ENCODE data around the gene COX19. TPM values are rescaled to one million over a fixed set of nuclear protein-coding genes. Genes with fewer than 3 reads are reported as not detected.

The COX19 gene
- total and polyA plus RNA-seq, 2 of the 13 experiments (the other 11 are each of a cell fraction or from before 2014, with no cell fraction given), result 11.5 to 21.7 TPM

- TF ChIP-seq ZHX2 (IDR thresholded peaks at IDR 0.05; ENCODE audit: low read depth) (no peak), ZHX2 (CRISPR knock-in tag; IDR thresholded peaks at IDR 0.05; ENCODE audit: borderline replicate concordance) (no peak), ZNF691 (CRISPR knock-in tag; IDR thresholded peaks at IDR 0.05; ENCODE audit: borderline replicate concordance, low read depth) (no peak), HMGXB3 (CRISPR knock-in tag; IDR thresholded peaks at IDR 0.05; ENCODE audit: borderline replicate concordance) (no peak), IKZF4 (CRISPR knock-in tag; IDR thresholded peaks at IDR 0.05; ENCODE audit: borderline replicate concordance, low read depth, not compliant biosample characterization) (no peak), KDM1A (CRISPR knock-in tag; IDR thresholded peaks at IDR 0.05) (no peak), ZNF773 (CRISPR knock-in tag; IDR thresholded peaks at IDR 0.05; ENCODE audit: borderline replicate concordance) (no peak), ZNF121 (CRISPR knock-in tag; IDR thresholded peaks at IDR 0.05) (no peak), TAF15 (IDR thresholded peaks at IDR 0.05; ENCODE audit: low read depth, low read length, poor library complexity, severe bottlenecking) (no peak), FOXP1 (IDR thresholded peaks at IDR 0.05) (no peak), FOXP1 (CRISPR knock-in tag; IDR thresholded peaks at IDR 0.05) (no peak), FLYWCH1 (CRISPR knock-in tag; IDR thresholded peaks at IDR 0.05) (no peak), ZNF577 (CRISPR knock-in tag; IDR thresholded peaks at IDR 0.05; ENCODE audit: borderline replicate concordance, low read depth) (no peak), SAFB2 (CRISPR knock-in tag; IDR thresholded peaks at IDR 0.05; ENCODE audit: borderline replicate concordance, low read depth) (no peak), GABPB1 (CRISPR knock-in tag; IDR thresholded peaks at IDR 0.05) (peak; percentile 66), ZNF891 (CRISPR knock-in tag; IDR thresholded peaks at IDR 0.05) (no peak), ZNF792 (CRISPR knock-in tag; IDR thresholded peaks at IDR 0.05) (no peak), NFYB (CRISPR knock-in tag; IDR thresholded peaks at IDR 0.05) (no peak)
Measured at GRCh38 chr7:1015196-1016121, 40.1 kb upstream of the COX19 start (continued).
